Measurements from ENCODE around the gene CALML4.
"Not testable (repeated sequence)": the region's sequence is repeated elsewhere in the genome, so short reads cannot be mapped to it uniquely, and the experiment has no call there.

Gene CALML4, protein sequence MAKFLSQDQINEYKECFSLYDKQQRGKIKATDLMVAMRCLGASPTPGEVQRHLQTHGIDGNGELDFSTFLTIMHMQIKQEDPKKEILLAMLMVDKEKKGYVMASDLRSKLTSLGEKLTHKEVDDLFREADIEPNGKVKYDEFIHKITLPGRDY

DNA sequence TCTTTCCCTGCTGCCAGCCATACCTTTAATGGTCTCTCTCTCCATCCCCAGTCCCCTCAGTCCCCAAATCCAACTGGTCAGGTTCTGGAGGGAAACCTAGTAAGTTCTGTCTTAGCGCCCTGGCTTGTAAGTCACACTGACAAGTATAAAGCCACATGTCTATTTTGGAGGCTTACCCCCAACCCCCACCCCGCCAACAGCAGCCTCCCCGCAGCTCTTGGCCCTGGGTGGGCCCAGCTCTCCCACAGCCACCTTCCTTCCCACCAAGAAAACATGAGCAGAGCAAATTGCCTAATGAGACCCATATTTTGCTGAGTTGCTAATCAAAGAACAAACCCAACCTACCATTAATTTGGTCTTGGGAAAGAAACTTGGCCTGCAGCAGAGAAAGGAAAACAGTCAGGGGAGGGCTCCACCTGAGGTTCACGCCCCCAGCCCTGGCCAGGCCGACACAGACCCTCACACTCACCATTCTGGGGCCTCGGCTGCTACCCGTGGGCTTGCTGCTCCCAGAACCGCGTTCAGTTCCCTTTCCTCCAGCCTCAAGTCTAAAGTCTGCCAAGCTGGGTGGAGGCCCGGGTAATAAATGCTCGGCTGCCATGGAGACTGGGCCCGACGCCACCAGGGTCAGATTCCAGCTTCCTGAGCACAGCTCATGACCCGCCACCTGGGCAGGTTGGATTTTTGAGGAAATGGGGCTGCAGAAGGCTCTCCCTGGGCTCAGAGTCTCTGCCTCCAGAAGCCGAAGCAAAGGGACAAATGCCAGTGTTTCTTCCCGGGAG is at the start of gene CALML4:
CALML4 (minus strand) TSS at position 557 of the 782 bp plus-strand sequence; CDS start at position 472, 85 bp downstream.
- no peak for DNase-seq

DNA sequence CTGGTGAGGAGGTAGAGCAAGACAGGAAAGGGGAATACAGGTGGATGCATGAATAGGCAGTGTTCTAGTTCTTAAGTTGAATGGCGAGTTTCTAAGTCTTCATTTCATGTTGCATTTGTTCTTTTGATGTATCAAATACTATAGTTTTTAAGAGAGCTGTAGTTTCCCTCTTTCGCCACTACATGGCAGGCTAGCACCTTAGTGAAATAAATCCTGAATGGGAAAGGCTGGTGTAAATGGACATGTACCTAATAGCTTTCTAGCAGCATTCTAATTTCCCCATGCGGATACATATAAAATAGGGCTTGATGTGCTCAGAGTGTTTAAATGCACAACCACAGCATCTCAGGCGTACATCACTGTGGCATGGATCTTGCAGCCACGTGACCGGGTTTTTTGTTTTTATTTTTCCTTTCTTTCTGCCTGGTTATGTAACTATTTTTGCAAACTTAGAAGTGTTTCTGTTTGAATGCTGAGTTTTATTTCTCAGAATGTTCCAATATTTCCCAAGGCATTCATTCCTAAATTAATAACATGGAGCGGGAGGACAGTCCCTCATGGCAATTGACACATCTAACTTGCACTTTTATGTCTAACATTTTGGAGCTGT is 47.9 kb upstream of the CALML4 start:
- peak; percentile 54 for DNase-seq

DNA sequence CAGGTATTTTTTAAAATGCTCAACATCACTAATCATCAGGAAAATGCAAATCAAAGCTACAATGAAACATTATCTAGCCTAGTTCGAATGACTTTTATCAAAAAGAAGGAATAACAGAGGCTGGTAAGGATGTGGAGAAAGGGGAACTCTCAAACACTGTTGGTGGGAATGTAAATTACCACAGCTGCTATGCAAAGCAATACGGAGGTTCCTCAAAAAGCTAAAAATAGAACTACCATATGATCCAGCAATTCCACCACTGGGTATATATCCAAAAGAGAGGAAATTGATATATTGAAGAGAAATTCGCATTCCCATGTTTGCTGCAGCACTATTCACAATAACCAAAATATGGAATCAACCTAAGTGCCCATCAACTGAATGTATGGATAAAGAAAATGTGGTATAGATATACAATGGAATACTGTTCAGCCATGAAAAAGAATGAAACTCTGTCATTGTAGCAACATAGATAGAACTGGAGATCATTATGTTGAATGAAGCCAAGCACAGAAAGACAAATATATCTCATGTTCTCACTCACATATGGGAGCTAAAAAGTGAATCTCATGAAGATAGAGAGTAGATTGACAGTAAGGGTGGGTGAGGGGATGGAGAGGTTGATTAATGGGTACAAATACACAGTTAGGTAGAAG is 44.1 kb upstream of the CALML4 start:
- no peak for DNase-seq

DNA sequence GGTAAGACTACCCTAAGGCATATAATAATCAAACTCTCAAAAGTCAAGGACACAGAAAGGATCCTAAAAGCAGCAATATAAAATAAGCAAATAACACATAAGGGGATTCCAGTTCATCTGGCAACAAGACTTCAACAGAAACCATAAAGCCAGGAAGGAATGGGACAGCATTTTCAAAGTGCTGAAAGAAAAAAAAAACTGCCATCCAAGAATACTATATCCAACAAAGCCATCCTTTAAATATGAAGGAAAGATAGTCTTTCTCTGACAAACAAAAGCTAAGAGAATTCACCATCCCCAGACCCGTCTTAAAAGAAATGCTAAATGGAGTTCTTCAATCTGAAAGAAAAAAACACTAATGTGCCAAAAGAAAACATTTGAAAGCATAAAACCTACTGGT is 39.1 kb upstream of the CALML4 start:
- no peak for DNase-seq

DNA sequence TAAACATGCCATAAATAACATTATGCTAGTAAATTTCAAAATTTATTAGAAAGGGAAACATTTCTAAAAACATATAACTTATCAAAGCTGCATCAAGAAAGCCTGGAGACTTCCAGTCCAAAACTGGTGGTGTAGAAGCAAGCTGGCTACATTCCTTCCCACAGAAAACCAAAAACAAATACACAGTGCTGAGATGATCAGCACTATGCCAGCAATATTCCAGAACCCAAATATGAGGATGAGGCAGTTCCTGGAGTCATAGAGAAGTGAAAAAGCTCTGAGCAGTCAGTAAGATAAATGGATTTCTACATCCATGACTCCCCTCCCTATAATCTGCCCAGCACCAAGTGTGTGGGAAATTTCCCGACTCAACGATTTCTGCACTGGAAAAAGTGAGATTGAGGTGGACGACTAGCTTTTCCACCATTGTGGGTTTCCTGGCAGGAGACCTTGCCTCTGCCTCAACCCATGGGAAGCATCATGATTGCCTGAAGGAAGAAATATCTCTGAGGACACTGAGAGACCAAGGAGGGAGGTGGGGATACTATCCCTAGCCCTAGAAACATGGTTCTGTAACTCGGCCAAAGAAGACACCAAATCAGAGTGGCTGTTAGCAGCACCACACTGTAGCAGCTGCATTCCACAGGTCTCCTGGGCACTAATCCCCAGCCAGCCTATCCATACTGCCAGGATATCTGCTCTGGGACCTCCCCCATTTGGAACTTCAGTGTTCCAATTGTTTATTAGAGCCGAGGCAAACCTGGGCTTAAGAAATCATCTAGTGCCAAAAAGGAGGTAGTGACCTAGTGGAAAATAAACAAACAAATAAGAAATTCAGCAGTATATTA is 36.2 kb upstream of the CALML4 start:
- no peak for DNase-seq

DNA sequence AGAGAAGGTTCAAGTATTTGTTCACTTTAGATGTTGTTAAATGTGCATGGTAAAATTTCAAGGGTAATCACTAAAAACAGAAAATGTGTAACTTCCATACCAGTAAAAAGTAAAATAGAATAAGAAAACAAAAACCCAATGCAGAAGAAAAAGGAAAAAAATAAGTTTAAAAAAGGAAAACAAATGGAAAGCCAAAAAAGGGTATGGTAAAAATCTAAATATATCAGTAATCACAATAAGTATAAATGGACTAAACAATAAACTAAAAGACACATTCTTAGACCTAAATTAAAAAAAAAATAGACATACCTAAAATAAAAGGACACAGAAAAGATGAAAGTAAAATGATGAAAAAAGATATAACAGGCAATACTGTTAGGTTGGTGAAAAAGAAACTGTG is 33.9 kb upstream of the CALML4 start:
- DNase-seq, result no peak

DNA sequence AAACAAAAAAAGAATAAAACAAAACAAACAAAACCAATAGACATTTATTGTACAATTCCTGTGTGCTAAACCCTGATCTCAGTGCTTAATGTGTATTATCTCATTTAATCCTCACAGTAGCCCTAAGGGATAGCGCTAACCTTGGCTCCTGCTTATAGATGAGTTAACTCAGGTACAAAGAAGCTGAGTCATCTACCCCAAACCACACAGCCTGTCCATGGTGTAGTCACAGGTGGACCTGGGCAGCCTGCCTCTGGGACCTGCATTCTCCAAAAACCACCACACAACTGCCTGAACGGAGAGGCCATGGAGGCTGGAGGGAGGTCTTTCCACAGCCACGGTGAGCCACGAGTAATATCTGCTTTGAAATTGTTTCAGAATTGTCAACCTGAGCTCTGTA is 29.9 kb upstream of the CALML4 start:
- no peak for DNase-seq

DNA sequence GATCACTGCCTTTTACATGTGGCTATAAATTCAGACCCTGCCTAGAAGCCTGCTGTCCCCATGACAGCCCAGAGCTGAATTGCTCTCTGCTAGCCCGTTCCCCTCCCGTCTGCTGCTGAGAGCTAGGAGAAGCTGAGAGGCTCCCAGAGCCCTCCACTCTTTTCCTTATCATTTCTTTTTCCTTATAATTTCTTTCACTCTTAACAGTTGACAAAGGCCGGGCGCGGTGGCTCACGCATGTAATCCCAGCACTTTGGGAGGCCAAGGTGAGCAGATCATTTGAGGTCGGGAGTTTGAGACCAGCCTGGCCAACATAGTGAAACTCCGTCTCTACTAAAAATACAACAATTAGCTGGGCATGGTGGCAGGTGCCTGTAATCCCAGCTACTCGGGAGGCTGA is 29.4 kb upstream of the CALML4 start:
- DNase-seq, result not testable (repeated sequence)

DNA sequence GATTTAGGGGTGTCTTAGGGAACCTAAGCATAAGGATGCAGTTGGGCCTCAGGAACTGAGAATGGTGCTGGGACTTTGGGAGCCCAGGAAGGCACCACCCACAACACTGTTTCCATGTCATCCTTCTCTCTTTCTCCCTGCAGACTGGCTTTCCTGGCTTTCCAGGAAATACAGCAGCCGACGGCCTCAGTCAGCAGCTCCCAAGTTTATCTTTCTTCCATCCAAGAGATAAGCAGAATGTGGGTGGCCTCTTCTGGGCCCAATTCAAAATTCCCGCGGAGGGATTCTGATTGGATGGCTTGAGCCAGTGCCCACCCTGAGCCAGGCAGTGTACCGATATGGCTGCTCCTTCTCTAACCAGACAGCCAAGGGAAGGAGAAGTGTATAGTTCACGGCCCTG is 28.9 kb upstream of the CALML4 start:
- no peak for DNase-seq

DNA sequence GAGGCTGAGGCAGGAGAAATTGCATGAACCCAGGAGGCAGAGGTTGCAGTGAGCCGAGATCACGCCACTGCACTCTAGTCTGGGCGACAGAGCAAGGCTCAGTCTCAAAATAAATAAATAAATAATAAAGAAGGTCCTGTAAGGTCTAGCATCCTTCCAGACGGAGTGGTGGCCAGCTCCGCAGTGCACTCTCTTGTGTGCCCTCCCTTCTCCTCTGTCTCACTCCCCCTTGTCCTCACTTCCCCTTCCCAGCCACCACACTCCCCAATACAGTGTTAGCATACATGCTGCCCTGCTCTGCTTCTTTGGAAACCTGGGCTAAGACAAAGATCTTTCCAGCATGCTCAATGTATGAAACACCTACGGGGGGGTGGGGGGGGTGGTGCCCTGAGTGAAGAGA is 27.8 kb upstream of the CALML4 start:
- no peak for DNase-seq

DNA sequence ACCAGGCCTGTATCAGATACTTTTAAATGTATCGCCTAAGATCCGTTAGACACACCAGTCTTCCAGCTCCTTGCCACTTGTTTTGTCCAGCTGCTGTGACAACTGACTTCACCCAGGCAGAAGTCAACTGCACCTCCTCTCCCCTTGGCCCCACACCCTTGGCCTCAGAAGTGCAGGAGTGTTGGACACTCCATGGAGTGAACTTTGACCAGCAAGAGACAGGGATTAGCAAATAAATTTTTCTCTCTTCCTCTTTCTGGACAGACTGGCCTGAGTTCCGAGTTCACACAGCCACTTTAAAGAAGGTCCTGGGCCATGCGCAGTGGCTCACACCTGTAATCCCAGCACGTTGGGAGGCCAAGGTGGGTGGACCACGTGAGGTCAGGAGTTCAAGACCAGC is 27.3 kb upstream of the CALML4 start:
- DNase-seq, result no peak

DNA sequence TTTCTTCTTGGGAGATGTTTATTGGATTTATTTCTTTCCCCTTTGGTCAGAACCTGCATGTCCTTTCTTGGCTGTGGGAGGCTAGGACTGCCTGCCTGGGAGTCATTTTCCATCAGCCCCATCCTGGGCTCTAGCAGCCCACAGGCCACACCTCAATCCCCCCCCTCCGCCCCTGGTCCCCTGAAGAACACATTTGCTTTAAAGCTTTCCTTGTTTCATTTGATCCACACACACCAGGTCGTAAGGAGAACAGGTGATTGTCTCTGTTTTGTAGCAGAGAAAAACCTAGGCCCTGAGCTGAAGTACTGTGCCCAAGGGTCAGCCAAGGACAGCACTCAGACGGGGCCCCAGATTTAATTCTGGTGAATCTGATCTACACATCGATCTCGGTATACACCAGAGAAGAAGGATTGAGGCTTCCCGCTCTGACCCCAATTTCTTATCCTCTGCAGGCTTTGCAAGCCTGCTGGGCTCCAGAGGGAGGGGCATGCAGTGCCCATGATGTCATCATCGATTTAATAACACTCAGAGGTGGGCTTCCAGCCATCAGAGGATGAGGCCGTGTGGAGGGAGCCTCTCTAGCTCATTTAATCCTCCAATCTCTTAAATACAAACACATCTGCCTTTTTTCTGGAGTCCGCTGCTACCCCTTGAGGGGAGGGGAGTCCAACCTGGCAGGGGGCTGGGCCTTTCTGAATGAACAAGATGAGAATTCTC is 26.1 kb upstream of the CALML4 start:
- no peak for DNase-seq

DNA sequence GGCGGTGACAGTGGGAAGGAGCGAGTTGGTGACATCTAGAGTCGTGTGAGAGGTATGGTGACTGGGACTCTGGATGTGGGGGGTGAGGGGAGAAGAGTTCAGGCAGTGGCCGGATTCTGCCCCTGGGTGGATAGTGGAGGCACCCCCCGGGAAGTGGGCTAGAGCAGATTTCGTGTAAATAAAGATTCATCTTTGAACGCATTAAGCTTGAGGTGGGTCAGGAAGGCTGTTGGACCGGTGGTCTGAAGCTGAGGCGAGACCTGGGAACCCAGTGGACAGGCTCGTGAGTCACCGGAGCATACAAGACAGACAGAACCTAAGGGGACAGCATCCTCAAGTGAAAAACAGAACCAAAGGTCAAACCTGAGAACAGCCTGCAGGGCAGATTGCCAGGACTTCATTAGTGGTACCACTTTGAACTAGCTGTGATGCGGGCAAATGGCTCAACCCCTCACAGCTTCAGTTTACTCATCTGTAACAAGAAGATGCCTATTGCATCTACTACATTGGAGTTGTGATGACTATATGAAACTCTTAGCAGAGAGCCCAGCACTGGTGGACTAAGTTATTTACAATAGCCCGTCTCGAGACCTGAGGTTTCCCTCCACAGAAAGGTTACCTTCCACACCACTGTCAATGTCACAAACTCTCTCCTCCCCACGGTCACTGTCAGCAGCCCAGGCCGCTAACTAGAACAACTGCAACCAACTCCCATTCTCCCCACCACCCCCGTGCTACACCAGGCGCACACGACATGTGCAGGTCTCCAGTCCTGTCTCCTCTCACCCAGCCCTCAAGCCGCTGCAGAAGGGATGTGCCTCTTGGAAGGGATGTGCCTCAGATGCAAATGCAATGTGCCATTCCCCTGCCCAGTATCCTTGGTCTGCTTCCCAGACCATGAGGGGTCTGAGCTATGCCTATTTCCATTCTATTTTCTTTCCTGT is 25.3 kb upstream of the CALML4 start:
- no peak for DNase-seq

DNA sequence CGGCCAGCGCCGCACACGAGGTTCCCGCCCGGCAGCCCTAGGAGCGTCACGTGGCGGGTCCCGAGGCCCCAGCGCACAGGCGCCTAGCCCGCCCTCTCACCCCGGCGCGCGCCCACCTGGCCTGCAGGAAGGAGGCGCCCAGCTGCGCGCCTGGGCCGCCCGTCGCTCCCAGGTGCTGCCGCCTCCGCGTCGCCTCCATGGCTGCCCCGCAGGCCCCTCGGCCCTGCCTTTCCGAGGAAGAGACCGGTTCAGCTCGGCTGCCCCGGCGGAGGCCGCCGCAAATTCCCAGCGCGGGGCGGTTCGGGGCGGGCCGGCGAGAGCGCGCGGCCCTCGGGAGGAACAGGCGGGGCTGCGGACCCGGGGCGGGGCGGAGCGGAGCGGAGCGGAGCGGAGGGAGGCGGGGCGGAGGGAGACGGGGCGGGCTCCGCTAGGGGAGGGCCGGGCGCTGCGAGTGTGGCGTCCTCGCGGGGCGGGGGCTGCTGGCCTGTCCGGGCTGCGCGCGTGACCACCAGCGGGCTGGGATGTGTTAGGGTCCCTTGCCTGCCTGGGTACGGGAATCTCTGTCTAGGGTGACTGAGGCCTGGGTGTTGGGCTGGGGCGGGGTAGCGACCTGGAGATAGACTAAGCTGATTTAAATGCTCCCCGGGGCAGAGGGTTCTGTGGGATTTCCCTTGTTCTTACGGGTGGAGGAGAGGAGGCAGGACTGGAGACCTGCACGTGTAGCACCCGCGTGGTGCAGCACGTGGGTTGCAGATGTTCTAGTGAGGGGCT is 24.4 kb upstream of the CALML4 start, which contains the start of gene CLN6:
CLN6 (minus strand) TSS at position 343 of the 771 bp plus-strand sequence; CDS start at position 199, 144 bp downstream.
- DNase-seq, result no peak

DNA sequence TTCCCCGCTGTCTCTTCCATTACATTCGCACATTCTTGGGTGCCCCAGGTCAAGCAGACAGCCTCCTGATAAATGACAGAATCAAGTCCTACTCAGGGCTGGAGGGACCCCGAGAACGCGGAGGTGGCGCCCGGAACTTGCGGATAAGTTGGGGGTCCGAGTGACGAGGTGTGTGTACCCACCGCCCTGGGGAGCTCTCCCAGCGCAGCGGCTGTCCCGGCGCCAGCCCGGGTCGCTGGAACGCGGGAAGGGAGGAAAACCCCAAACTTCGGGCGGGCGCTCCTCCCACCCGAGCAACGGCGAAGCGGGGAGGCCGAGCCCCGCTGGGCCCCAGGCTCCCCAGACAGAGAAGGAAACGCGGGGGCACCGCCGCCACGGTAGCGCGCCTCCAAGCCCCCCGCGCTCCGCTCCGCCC is 23.8 kb upstream of the CALML4 start:
- no peak for DNase-seq

DNA sequence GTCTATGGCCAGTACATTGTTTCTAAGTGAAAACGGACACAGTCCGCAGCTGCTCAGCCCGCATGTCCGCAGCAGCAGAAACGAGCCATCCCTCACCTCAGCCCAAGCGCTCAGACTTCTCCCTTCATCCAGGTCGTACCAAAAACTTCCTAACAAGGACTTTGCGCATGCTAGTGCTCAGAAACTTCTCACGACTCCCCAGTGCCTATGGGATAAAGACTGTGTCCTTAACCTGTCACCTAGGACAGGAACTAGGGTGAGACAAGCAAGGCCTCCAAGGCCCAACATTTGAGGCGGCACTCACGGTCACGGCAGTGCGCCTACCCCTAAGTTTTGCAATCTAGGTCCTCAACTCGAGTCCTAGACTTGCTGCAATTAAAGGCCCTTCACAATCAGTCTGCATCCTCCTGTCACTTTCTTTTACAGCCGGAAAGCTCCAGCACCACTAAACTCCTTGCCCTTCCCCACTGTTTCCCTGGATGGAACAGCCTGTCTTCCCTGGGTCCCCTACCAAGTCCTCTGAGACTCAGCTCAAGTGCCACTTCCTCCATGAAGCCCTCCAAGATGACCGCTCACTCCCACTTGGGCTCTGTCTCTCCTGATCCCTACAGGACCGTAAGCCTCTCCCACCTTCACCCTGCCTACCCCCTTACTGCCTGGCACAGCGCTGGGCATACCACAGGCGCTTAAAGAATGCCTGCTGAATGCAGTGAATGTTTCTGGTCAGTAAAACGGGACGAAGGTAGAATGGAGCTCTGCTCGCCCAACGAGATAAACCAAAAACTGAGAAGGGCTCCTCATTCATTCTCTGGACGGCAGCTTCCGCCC is 23.2 kb upstream of the CALML4 start:
- DNase-seq, result no peak

DNA sequence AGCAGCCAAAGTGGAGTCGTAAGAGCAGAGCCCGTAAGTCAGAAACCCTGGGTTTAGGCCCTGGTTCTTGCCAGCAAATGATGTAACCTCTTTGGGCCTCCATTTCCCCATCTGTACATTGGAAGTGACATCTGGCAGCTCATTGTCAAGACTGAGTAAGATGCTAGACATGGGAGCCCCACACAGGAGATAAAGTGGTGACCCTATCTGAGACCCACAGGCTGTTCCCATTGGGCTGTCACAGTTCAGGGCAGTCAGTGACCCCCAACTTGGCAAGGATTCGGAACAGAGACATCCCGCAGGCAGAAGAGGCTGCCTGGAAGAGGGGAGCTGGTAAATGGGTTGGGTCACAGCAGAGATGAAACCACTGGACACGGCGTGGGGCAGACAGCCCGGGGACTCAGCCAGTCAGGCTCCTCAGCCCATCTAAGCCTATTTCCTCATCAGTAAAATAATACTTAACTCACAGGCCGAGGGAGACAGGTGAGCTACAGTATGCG is 22.6 kb upstream of the CALML4 start:
- DNase-seq, result no peak

DNA sequence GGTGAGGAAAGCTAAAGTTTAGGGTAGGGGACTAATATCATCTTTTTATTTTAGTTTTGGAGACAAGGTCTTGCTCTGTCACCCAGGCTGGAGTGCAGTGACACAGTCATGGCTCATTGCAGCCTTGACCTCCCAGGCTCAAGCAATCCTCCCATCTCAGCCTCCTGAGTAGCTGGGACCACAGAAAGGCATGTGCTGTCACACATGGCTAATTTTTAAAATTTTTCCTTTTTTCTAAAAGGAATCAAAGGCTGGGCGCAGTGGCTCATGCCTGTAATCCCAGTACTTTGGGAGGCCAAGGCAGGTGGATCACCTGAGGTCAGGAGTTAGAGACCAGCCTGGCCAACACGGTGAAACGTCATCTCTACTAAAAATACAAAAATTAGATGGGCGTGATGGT is 20.3 kb upstream of the CALML4 start:
- not testable (repeated sequence) for DNase-seq

Measured in NCI-H1436 treated with DMSO at 0.1 percent for 48 hours (cell line).